ENCODE measurements around the gene S100PBP. TPM values are rescaled to one million over a fixed set of nuclear protein-coding genes. Genes with fewer than 3 reads are reported as not detected.
A peak's percentile ranks its signal among the peaks of the same experiment; 100 is the strongest.

Gene S100PBP
- total and polyA plus RNA-seq, 2 of the 13 experiments (the other 11 are each of a cell fraction or from before 2014, with no cell fraction given) = 20.4 to 26.1 TPM

DNA sequence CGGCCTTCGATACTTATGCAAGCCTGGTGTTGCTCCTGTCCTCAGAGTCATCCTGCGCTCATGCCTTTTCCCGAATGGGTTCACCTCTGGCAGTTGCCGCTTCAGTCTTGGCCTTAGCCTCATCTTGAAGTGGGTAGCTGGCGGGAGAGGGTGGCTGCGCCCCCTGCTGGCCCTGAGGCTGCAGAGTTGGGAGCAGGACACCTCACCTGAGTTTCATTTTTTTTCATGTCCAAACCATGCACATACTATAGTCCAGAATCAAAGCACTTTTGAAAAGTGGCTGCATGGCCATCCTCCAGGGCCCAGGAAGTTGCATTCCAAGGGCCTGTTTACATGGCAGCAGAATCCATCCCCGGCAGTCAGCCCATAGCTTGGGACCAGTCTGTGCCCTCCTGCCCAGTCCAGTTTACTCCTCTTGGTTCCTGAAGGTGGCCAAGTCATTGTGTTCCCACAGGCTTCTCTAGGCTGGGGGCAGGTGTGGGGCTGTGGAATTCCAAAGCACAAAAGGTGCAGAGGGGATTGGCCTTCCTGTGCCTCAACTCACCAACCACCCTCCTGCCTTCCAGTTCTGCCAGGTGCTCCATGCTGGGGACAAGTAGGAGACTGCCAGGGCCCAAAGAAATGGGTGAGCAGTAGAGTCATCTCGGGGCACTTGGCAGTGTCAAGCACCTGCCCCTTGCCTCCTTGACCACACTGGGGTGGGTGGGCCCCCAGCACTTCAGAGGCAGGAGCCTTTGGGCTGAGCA lies 44.3 kb upstream of the S100PBP start (continued):
- TF ChIP-seq ZNF264 (CRISPR knock-in tag; IDR thresholded peaks at IDR 0.05) (no peak), ZNF333 (CRISPR knock-in tag; IDR thresholded peaks at IDR 0.05; ENCODE audit: borderline replicate concordance) (no peak), IKZF1 (IDR thresholded peaks at IDR 0.05) (no peak), CREB1 (IDR thresholded peaks at IDR 0.05) (no peak), CREB1 (CRISPR knock-in tag; IDR thresholded peaks at IDR 0.05) (0 out of 2 replicates have a peak, but pooled peaks have one; percentile 13), MAFK (conservative IDR thresholded peaks at IDR 0.05 in 1 of 2, IDR thresholded peaks at IDR 0.05 in 1 of 2; ENCODE audit: low read length in 2 of 2) (no peak), ADNP (CRISPR knock-in tag; IDR thresholded peaks at IDR 0.05) (no peak), ZBTB8A (CRISPR knock-in tag; IDR thresholded peaks at IDR 0.05; ENCODE audit: borderline replicate concordance, low read depth) (no peak), THYN1 (CRISPR knock-in tag; IDR thresholded peaks at IDR 0.05; ENCODE audit: borderline replicate concordance, low read depth) (no peak), ZSCAN31 (CRISPR knock-in tag; IDR thresholded peaks at IDR 0.05; ENCODE audit: low read depth) (0 out of 2 replicates have a peak, but pooled peaks have one; percentile 42), ETV5 (CRISPR knock-in tag; IDR thresholded peaks at IDR 0.05; ENCODE audit: borderline replicate concordance) (no peak), ZNF180 (CRISPR knock-in tag; IDR thresholded peaks at IDR 0.05; ENCODE audit: borderline replicate concordance, low read depth) (no peak), POLR2AphosphoS5 (IDR thresholded peaks at IDR 0.05; ENCODE audit: low read depth, low read length) (no peak), MBNL3 (CRISPR knock-in tag; conservative IDR thresholded peaks at IDR 0.05) (no peak), KMT2A (CRISPR knock-in tag; IDR thresholded peaks at IDR 0.05) (no peak), TRIM24 (CRISPR knock-in tag; IDR thresholded peaks at IDR 0.05) (no peak), MAF1 (CRISPR knock-in tag; IDR thresholded peaks at IDR 0.05; ENCODE audit: borderline replicate concordance) (no peak), POLR2AphosphoS2 (IDR thresholded peaks at IDR 0.05; ENCODE audit: low read depth, low read length) (peak; percentile 2; the same call in 1 of the 2 replicates), SOX6 (IDR thresholded peaks at IDR 0.05) (no peak), SOX6 (CRISPR knock-in tag; IDR thresholded peaks at IDR 0.05) (peak; percentile 53), PCBP1 (IDR thresholded peaks at IDR 0.05; ENCODE audit: borderline replicate concordance, low read depth, low read length) (no peak), ZNF331 (CRISPR knock-in tag; IDR thresholded peaks at IDR 0.05) (peak; percentile 48; the same call in 1 of the 2 replicates), ZFP37 (CRISPR knock-in tag; IDR thresholded peaks at IDR 0.05; ENCODE audit: borderline replicate concordance) (no peak)
- TF ChIP-seq, protein P1, sequence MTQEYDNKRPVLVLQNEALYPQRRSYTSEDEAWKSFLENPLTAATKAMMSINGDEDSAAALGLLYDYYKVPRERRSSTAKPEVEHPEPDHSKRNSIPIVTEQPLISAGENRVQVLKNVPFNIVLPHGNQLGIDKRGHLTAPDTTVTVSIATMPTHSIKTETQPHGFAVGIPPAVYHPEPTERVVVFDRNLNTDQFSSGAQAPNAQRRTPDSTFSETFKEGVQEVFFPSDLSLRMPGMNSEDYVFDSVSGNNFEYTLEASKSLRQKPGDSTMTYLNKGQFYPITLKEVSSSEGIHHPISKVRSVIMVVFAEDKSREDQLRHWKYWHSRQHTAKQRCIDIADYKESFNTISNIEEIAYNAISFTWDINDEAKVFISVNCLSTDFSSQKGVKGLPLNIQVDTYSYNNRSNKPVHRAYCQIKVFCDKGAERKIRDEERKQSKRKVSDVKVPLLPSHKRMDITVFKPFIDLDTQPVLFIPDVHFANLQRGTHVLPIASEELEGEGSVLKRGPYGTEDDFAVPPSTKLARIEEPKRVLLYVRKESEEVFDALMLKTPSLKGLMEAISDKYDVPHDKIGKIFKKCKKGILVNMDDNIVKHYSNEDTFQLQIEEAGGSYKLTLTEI (CRISPR knock-in tag; conservative IDR thresholded peaks at IDR 0.05) = no peak
- TF ChIP-seq, protein P2, sequence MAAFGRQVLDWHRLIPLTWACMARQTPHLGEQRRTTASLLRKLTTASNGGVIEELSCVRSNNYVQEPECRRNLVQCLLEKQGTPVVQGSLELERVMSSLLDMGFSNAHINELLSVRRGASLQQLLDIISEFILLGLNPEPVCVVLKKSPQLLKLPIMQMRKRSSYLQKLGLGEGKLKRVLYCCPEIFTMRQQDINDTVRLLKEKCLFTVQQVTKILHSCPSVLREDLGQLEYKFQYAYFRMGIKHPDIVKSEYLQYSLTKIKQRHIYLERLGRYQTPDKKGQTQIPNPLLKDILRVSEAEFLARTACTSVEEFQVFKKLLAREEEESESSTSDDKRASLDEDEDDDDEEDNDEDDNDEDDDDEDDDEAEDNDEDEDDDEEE (CRISPR knock-in tag; IDR thresholded peaks at IDR 0.05) = peak; percentile 86; the same call in 1 of the 2 replicates
- TF ChIP-seq, protein P3, sequence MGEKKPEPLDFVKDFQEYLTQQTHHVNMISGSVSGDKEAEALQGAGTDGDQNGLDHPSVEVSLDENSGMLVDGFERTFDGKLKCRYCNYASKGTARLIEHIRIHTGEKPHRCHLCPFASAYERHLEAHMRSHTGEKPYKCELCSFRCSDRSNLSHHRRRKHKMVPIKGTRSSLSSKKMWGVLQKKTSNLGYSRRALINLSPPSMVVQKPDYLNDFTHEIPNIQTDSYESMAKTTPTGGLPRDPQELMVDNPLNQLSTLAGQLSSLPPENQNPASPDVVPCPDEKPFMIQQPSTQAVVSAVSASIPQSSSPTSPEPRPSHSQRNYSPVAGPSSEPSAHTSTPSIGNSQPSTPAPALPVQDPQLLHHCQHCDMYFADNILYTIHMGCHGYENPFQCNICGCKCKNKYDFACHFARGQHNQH (CRISPR knock-in tag; IDR thresholded peaks at IDR 0.05) = 0 out of 2 replicates have a peak, but pooled peaks have one; percentile 20
- TF ChIP-seq, protein P4, sequence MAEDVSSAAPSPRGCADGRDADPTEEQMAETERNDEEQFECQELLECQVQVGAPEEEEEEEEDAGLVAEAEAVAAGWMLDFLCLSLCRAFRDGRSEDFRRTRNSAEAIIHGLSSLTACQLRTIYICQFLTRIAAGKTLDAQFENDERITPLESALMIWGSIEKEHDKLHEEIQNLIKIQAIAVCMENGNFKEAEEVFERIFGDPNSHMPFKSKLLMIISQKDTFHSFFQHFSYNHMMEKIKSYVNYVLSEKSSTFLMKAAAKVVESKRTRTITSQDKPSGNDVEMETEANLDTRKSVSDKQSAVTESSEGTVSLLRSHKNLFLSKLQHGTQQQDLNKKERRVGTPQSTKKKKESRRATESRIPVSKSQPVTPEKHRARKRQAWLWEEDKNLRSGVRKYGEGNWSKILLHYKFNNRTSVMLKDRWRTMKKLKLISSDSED (CRISPR knock-in tag; IDR thresholded peaks at IDR 0.05) = no peak
